ENCODE results near the gene MPDU1. TPM values are rescaled to one million over a fixed set of nuclear protein-coding genes. Genes with fewer than 3 reads are reported as not detected.

Gene MPDU1
- total RNA-seq, 4 donors from 2014 or later: 26.0 to 50.4 (median 31.5) TPM

GRCh38 chr17:7544911-7545310 is 38.7 kb upstream of the MPDU1 start:
- intact Hi-C loops (cut with DNase I): no loop called here
- no peak for DNase-seq (ENCODE audit: extremely low spot score)

GRCh38 chr17:7548585-7549400 is 34.9 kb upstream of the MPDU1 start, which contains the start of gene TNFSF12:
TSS of gene TNFSF12 (plus strand) at chr17:7549058. CDS start at chr17:7549154, 96 bp downstream.
- peak in 1 of 2 donors; percentile 69 for TF ChIP-seq POLR2AphosphoS5 (IDR thresholded peaks at IDR 0.05)
- peak in 2 of 3 experiments; percentile 22 to 37 for TF ChIP-seq CTCF (IDR thresholded peaks at IDR 0.05)
- no peak for TF ChIP-seq POLR2A (IDR thresholded peaks at IDR 0.05; ENCODE audit: low read depth)
- peak within 1 kb of the TSS; percentile 81 to 93 (median 82) for H3K4me3 ChIP-seq
- WGBS: 5% methylated on average over 12 of the region's 65 CpGs
- no peak for DNase-seq (ENCODE audit: extremely low spot score)
- H3K27ac ChIP-seq (replicated peaks in 1 of 4): peak within 1 kb of the TSS; percentile 93 to 96 (median 94)
- intact Hi-C loops (cut with DNase I): no loop called here
- H3K4me1 ChIP-seq: peaks cover 25 to 36% (median 28%) of the 10 kb centered on the region in 4 donors
- no peaks in the 10 kb centered on the region for H3K9me3 ChIP-seq
- peaks cover 3 to 24% (median 14%) of the 10 kb centered on the region in 4 donors for H3K36me3 ChIP-seq
- H3K27me3 ChIP-seq: no peaks in the 10 kb centered on the region

More at GRCh38 chr17:7544911-7545310, 38.7 kb upstream of the MPDU1 start:
- Histone ChIP-seq H3K36me3 (no peaks in the 10 kb centered on the region), H3K27ac (replicated peaks in 1 of 4) (peak overlapping the region in 1 of 4 donors; percentile 1), H3K4me1 (peaks cover 20 to 28% (median 21%) of the 10 kb centered on the region in 4 donors), H3K4me3 (no peak overlapping the region), H3K9me3 (no peaks in the 10 kb centered on the region), H3K27me3 (no peaks in the 10 kb centered on the region)
- 73% methylated on average over 6 of the region's 6 CpGs for WGBS
- TF ChIP-seq EP300 (IDR thresholded peaks at IDR 0.05) (no peak), POLR2AphosphoS5 (IDR thresholded peaks at IDR 0.05) (no peak), CTCF (IDR thresholded peaks at IDR 0.05) (no peak)

- DNase-seq (ENCODE audit: extremely low spot score): no peak
- intact Hi-C loops (cut with DNase I): loop anchor here (10.0 kb wide), 1 partner anchor 295 kb away; the partner anchor contains the start of genes CTDNEP1 and ELP5
These were observed 34.1 kb upstream of the MPDU1 start for GRCh38 chr17:7549401-7550055.

GRCh38 chr17:7550344-7550743 is 33.3 kb upstream of the MPDU1 start:
- intact Hi-C loops (cut with DNase I): loop anchor here (10.0 kb wide), 1 partner anchor 296 kb away; the partner anchor contains the start of genes CTDNEP1 and ELP5
- WGBS: 54% methylated on average over 6 of the region's 6 CpGs
- Histone ChIP-seq H3K4me1 (peaks cover 21 to 28% (median 25%) of the 10 kb centered on the region in 4 donors), H3K4me3 (peak overlapping the region in 1 of 4 donors; percentile 82), H3K27me3 (no peaks in the 10 kb centered on the region), H3K27ac (replicated peaks in 1 of 4) (peak overlapping the region; percentile 93 to 96 (median 94)), H3K9me3 (no peaks in the 10 kb centered on the region), H3K36me3 (peaks cover 3 to 27% (median 17%) of the 10 kb centered on the region in 4 donors)
- DNase-seq (ENCODE audit: extremely low spot score): no peak
- TF ChIP-seq POLR2AphosphoS5 (IDR thresholded peaks at IDR 0.05) (no peak), CTCF (IDR thresholded peaks at IDR 0.05) (no peak), EP300 (IDR thresholded peaks at IDR 0.05) (no peak)

More at GRCh38 chr17:7549401-7550055, 34.1 kb upstream of the MPDU1 start:
- WGBS: 25% methylated on average over 13 of the region's 20 CpGs
- Histone ChIP-seq H3K9me3 (no peaks in the 10 kb centered on the region), H3K4me3 (peak overlapping the region; percentile 81 to 93 (median 82)), H3K27me3 (no peaks in the 10 kb centered on the region), H3K4me1 (peaks cover 25 to 35% (median 28%) of the 10 kb centered on the region in 4 donors), H3K36me3 (peaks cover 3 to 27% (median 17%) of the 10 kb centered on the region in 4 donors), H3K27ac (replicated peaks in 1 of 4) (peak overlapping the region; percentile 93 to 96 (median 94))
- TF ChIP-seq CTCF (IDR thresholded peaks at IDR 0.05) (no peak), POLR2A (IDR thresholded peaks at IDR 0.05; ENCODE audit: low read depth) (no peak), POLR2AphosphoS5 (IDR thresholded peaks at IDR 0.05) (no peak), EP300 (IDR thresholded peaks at IDR 0.05) (no peak)

Measured in esophagus muscularis mucosa (tissue), 4 donors.